ENCODE measurements around the gene WHAMM. TPM values are rescaled to one million over a fixed set of nuclear protein-coding genes. Genes with fewer than 3 reads are reported as not detected.
"Not testable (repeated sequence)": the region's sequence is repeated elsewhere in the genome, so short reads cannot be mapped to it uniquely, and the experiment has no call there.

WHAMM gene
- total RNA-seq, 1 donor from 2014 or later: 6.4 TPM

DNA sequence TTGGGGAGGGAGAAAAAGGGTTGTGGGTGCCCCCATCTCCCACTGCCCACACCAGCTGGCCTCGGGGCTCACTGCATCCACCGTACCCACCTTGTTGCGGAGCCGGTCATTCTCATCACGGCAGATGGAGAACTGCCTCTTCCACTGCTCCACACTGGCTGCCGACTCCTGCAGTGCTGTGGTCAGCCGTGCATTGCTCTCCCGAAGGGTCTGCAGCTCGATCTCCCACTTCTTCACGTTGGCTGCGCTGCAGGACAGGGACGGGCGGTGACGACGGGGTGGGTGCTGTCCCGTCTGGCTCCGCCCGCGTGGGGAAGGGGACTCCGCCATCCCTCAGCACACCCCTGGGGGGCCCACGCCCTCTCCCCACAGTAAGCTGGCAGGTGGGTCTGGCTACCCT, 45.1 kb downstream of the WHAMM start:
- ATAC-seq (no peak), DNase-seq (no peak)
- intact Hi-C loops (cut with micrococcal nuclease): no loop called here

DNA sequence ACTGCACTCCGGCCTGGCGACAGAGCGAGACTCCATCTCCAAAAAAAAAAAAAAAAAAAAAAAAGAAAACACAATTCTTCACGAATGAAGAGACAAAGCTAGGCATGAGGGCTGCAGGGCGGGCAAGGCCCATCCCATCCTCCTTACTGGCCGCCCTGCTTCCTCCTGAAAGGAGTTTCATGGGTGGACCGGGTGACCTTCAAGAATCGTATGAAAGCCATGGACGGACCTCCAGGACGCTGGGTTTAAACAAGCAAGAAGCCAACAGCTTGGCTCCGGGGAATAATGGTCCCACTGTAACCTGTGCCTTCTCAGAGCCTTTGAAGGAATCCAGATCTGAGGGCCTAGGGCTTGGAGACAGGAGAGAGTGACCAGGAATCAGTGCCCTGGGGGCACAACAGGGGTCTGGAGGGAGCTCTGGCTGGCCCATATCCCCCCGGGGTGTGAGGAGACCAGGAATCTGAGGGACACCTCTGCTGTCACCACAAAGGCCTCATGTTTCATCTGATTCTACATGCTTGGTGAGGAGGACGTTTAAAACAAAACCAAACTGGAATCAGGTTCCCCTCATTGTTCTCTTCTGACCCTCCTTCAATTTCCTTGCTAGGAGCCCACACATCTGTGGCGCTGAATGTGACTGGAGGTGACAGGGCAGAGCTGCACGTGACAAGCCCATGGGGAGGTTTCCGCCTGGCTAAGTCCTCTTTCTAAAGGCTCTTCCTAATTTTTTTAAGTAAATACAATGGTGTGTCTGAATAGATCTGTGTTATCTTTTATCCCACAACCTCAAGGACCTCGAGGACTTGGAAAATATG, 46.1 kb downstream of the WHAMM start:
- intact Hi-C loops (cut with micrococcal nuclease): no loop called here
- DNase-seq: no peak
- no peak for ATAC-seq

DNA sequence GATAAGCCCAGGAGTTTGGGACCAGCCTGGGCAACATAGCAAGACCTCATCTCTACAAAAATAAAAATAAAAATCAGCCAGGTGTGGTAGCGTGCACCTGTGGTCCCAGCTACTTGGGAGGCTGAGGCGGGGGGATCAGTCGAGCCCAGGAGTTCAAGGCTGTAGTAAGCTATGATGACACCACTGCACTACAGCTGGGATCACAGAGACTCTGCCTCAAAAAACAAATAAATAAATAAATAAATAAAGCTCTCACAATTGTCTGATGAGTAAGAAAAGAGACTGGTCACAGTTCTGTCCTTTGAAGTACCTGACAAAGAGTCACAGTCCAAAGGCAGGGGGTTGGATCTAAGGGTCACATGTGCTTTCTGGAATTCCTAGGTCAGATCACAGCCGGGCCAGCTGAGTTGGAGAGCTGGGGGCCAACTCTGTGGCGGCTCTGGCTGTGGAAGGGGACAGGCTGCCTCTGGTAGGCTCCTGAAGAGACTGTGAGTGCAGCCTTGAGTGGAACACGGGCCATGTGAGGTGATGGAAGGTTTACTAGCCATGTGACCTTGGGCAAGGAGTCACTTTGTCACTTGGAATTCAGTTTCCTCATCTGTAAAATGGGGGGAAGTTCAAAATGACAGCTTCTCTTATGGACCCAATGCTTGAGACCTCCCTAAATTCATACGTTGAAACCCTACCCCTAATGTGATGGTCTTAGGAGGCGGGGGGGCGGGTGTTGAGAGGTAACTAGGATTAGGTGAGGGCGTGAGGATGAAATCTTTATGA, 47.2 kb downstream of the WHAMM start:
- intact Hi-C loops (cut with micrococcal nuclease): no loop called here
- no peak for DNase-seq
- ATAC-seq: no peak

DNA sequence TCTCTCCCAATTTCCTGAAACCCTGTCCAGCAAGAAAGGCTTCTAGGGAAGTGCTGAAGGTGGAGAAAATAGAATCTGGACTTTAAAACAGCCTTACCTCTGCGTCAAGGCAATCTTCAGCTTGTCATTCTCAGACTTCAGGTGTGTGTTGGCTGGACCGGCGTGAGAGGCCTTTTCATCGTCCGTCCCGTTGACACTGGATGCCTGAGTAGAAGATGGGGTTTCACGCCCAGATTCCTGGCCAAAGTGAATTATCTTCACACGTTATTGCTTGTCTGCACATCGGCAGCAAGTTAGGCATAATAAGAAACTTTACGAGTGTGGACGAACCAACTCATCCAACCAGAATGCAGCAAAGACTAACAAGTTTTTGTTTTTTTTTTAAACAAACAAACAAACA, 49.5 kb downstream of the WHAMM start:
- no peak for DNase-seq
- no peak for ATAC-seq
- intact Hi-C loops (cut with micrococcal nuclease): no loop called here

DNA sequence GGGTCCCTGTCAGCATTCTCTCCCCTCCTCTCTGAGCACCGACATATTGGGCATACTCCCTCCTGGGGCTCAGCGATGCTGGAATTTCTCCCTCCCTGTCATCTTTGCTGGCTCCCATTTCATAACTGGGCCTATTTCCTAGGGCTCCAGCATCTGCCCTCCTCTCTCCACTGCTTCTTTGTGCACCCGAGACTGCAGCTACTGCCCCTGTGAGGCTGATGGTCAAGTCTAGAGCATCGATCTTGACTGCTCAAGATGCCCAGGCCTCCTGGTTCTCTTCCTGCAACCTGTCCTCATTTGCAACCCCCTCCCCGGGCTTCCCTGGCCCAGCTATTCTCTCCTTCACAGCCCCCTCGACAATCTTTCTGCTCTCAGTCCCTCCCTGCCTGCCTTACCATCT, 53.5 kb downstream of the WHAMM start:
- intact Hi-C loops (cut with micrococcal nuclease): loop anchor here (10.0 kb wide), 1 partner anchor 122 kb away; the partner anchor contains the start of gene RAMAC
- ATAC-seq (no peak), DNase-seq (no peak)

DNA sequence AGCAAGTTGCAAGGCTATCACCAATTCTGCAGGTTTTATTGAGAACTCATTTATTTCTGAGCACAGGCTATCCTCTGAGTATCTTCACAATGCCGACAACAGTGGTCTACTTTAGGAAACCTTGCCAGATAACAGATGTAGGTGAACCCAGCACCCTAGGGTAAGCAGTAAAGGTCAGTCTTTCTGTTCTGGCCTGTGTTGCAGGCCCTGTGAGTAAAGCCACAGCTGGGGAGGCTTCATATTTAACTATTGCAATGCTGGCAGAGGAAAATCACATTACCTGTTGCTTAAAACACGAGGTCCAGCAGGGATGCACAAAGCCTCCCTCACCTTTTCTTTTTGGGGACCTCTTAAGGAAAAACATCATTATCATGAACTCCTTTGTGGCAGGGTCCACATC, 55.5 kb downstream of the WHAMM start:
- DNase-seq (no peak), ATAC-seq (no peak)

DNA sequence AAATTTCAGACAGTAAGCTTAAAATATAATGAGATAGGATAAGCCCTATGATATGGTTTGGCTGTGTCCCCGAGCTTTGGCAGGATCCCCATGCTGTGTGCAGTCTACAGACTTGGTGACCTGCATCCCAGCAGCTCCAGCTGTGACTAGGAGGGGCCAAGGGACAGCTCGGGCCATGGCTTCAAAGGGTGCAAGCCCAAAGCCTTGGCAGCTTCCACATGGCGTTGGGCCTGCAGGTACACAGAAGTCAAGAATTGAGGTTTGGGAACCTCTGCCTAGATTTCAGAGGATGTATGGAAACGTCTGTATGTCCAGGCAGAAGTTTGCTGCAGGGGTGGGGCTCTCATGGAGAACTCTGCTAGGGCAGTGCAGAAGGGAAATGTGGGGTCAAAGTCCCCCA, 56.2 kb downstream of the WHAMM start:
- not testable (repeated sequence) for DNase-seq, ATAC-seq
- intact Hi-C loops (cut with micrococcal nuclease): loop anchor here (10.0 kb wide), 1 partner anchor 119 kb away; the partner anchor contains the start of gene RAMAC

More for the DNA sequence above, 55.5 kb downstream of the WHAMM start:
- intact Hi-C loops (cut with micrococcal nuclease): loop anchor here (10.0 kb wide), 1 partner anchor 120 kb away; the partner anchor contains the start of gene RAMAC

DNA sequence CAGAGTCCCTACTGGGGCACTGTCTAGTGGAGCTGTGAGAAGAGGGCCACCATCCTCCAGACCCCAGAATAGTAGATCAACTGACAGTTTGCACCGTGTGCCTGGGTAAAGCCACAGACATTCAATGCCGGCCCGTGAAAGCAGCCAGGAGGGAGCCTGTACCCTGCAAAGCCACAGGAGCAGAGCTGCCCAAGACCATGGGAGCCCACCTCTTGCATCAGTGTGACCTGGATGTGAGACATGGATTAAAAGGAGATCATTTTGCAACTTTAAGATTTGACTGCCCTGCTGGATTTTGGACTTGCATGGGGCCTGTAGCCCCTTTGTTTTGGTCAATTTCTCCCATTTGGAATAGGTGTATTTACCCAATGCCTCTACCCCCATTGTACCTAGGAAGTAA, 56.6 kb downstream of the WHAMM start:
- DNase-seq, ATAC-seq: not testable (repeated sequence)
- intact Hi-C loops (cut with micrococcal nuclease): loop anchor here (10.0 kb wide), 1 partner anchor 119 kb away; the partner anchor contains the start of gene RAMAC

DNA sequence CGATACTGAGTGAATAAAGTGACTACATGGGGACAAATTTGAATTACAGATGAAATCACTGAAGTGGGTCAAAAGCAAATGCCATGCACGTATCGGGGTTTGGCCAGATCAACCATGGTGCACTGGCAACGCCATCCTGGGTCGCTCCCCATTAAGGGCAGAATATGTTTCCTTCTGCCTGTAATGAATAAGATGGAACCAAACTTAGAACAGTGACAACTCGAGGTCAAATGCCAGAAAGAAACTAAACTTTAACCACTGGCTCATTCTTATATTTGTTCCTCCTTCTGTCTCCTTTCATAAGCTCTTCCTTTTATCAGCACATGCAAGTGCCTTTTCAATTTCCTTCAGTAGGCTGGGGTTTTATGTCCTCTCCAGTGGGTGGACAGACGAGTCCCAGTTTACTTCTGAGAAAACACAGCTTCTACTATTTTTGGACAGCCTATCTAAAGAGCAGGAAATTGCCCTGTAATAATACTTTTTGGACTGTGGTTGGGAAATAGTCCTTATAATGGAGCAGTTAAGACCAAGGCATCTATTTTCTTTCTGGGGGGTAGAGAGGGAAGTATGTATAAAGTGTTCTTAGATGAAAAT, 61.4 kb downstream of the WHAMM start:
- ATAC-seq (no peak), DNase-seq (no peak)
- intact Hi-C loops (cut with micrococcal nuclease): no loop called here

DNA sequence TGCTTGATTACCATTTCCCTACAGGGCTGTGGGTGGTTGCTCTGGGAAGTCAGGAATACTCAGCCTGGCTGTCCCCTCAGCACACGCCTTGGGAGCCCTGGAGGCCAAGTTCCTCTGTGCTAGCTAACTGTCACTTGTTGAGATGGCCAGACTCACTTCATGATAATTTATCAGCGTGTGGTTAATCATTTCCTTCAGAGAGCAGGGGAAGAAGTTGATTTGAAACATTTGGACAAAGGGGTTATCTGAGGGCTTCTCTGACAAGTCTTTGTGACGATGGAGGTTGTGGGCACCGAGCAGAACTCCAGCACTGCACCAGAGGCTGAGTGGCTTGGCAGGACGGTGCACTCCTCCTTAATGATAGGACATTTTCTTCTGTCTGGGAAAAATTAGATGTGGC, 61.9 kb downstream of the WHAMM start:
- intact Hi-C loops (cut with micrococcal nuclease): no loop called here
- DNase-seq (no peak), ATAC-seq (peak; percentile 9)

DNA sequence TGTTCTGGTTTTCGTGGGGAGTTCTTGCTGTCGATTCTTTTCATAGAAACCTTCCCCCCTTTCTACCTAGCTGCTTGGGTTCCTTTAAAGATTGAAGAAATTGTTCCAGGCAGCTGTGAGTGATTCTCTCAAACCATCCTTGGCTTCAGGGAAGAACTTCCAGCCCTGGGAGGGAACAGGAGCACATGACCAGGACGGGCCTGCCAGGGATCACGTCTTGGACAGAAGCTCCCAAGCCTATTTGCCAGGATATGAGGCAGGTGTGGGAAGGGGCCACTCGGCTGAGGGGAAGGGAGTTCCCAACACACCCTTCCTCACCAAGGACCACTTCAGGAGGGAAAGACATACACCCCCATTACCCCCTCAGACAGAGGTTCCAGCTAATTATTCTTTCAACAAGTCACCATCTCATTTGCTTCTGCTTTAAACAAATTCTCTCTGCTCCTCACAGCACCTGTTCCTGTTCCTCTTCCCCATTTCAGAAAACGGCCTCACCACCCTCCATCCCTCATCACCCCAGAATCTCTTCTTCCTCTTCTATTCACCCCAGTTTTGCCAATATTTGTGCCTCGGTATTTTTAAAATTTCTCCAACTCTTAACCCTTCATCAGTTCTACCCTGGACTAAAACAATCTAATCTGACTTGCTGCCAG, 62.5 kb downstream of the WHAMM start:
- intact Hi-C loops (cut with micrococcal nuclease): no loop called here
- DNase-seq: no peak
- ATAC-seq: no peak

DNA sequence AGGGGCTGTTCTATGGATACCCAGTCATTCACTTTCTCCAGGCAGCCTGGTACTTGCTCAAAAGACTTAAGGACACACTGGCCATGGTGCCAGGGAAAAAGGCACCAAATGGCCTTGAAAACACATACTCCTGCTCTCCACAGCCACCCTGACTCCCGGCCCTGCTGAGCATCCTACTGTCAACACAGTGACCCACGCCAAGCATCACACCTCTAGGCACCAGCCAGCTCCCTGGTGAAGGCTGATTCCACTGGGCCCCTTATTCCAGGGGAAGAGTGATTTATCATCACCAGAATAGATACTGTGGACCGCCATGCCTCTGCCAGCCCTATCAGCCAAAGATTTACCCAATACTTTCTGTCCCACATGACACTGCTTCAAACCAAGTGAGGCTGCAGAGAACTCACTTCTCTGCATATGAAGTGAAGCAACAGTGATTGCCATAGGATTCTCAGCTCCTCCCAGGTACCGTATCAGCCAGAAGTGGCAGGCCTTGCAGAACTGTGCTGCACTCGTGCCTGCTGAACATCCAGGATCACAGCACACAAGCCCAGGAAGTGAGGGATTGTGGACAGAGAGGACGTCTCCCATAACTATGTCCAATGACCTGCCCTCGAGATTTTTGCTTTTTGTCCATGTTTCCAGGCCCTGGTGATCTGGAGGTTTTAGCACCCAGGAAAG, 63.7 kb downstream of the WHAMM start:
- DNase-seq (peak; percentile 63), ATAC-seq (peak; percentile 96)
- intact Hi-C loops (cut with micrococcal nuclease): no loop called here

DNA sequence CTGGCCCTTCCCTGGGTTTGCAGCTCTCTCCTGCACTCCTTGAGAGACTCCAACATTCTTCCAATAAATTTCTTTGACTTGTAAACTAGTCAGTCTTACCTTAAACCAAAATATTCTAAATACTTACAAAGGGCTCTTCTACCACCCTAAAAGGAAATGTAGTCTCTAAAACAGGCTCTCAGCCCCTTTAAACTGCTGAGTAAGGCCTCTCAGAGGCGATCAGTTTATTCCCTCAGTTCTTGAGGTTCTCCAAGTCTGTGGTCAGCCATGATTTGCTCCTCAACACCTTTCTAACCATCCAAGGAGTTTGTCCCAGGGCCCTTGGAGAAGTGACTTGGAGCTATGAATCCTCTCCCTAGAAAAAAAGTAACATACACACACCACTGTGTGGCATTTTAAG, 64.8 kb downstream of the WHAMM start:
- intact Hi-C loops (cut with micrococcal nuclease): no loop called here
- no peak for ATAC-seq
- no peak for DNase-seq

DNA sequence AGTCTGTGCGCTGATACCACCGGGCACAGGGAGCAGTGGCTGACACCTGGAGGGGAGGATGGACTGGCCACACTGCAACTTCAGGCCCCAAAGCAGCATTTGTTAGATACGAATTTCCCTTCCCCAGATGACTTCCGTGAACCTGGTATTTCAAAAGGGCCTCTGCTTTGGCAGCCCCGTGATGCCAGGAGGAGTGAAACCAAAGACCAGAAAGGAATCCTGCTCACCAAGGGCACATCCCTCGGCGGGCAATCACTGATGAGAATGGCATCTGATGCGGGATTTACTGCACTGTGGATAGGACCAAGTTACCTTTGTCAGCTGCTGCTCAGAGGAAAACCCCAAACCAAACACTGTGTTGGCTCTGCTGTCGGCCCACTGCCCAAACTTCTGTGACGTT, 65.5 kb downstream of the WHAMM start:
- no peak for DNase-seq
- intact Hi-C loops (cut with micrococcal nuclease): no loop called here
- no peak for ATAC-seq

DNA sequence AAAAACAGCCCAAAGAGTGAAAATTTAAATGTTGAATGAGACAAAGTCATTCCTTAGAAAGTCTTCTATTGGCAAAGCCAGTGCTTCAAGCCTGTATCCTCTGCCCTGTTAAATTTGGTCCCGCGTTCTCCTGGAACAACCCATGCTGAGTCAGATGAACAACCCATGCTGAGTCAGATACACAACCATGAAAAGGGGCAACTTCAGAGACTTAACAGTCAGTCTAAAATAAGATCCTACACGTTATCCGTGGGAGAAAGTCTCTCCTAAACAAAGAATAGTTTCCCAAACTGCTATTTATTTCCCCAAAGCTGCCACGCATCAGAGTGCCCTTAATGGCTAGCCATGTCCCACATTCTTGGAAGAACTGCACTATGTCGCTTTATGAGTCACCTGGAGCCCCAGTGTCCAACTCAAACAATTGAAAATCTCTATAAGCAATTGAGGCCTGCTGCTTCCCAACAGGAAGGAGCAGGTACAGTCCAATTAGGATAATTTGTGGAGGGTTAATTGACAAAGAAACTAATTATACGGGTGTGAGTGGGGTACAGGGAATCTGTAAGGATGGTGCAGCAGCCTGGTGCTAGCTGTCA, 66.1 kb downstream of the WHAMM start:
- intact Hi-C loops (cut with micrococcal nuclease): no loop called here
- DNase-seq: no peak
- ATAC-seq: no peak

DNA sequence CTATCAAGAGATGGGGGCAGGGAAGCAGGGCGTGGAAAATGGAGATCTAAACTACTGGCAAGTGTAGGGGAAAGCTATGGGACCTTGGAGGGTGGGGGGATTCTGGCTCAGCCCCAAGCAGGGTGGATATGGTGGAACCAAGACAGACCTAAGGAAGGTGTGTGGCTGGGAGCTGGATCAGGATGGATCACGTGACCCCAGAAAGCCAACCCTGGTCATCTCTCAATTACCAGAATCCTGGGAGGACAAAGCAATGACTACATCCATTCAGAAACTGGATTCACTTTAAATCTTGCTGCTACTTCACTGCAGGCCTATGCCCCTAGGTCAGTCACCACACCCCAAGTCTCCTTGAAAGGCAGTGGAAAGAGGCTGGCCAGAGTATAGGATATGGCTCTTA, 68.4 kb downstream of the WHAMM start:
- no peak for DNase-seq
- intact Hi-C loops (cut with micrococcal nuclease): no loop called here
- no peak for ATAC-seq

DNA sequence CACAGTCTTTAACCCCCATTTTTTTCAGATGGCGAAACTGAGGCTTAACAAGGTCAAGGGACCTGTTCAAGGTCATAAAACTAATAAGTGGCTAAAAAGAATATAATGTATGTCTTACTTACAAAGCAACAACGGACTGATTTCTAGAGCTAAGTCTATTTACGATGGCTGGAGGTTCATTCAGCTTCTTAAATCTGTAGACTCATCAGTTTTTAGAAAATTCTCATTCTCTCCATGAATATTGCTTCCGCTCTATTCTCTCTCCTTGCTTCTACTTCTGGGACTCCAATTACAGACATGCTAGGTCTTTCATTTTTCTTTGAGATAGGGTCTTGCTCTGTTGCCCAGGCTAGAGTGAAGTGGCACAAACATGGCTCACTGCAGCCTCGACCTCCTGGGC, 68.9 kb downstream of the WHAMM start:
- ATAC-seq (no peak), DNase-seq (no peak)
- intact Hi-C loops (cut with micrococcal nuclease): no loop called here

DNA sequence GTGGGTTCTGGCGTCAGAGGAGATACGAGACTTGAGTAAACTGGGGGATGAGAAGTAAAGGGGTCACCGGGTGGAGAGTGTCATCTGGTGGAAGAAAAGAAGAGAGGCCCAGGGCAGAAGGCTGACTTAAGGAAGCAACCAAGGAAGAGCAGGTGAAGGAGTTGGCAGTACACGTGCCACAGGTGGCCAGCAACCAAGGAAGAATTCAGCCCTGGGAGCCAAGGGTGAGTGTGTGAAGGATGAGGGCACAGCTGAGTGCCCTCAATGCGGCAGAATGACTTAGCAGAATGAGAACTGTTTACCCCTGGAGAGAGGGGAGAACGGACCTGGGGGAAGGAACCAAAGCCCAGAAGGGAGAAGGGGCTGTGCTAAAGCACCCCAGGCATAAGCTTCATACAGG, 71.3 kb downstream of the WHAMM start:
- ATAC-seq (no peak), DNase-seq (no peak)
- intact Hi-C loops (cut with micrococcal nuclease): no loop called here

DNA sequence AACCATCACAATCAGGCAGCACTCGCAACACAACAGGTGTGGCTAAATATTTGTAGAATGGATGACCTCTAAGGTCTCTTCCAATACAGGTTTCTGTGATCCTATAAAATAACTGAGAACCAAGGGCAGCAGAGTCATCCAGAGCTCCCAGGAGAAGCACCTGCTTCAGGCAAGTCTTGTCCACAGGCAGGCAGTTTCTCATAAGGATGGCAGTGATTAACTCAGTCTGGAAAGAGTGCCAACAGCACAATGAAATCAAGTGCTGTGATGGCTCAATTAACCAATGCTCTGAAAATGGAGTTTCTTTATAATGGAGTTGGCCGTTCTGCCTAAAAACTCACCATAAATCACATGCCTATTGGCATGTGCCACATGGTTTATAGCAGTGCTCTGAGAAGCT, 72.3 kb downstream of the WHAMM start:
- ATAC-seq: no peak
- intact Hi-C loops (cut with micrococcal nuclease): no loop called here

More for the DNA sequence above, 72.3 kb downstream of the WHAMM start:
- DNase-seq: no peak
